Stimulated activated CD8-positive, alpha-beta memory T cell treated with anti-CD3 and anti-CD28 coated beads, Interleukin-7, amount 100 ng/mL, for 1 hour (primary cell): Measurements from ENCODE around the gene ZFPL1.

ENCODE experiments used
- DNase-seq, 2 donors: peaks; one replicate each; pipeline ENCODE4 v3.0.0-alpha.2; 2020; ENCODE audit warnings: low read depth in 2 of 2

The ZFPL1 gene

DNA sequence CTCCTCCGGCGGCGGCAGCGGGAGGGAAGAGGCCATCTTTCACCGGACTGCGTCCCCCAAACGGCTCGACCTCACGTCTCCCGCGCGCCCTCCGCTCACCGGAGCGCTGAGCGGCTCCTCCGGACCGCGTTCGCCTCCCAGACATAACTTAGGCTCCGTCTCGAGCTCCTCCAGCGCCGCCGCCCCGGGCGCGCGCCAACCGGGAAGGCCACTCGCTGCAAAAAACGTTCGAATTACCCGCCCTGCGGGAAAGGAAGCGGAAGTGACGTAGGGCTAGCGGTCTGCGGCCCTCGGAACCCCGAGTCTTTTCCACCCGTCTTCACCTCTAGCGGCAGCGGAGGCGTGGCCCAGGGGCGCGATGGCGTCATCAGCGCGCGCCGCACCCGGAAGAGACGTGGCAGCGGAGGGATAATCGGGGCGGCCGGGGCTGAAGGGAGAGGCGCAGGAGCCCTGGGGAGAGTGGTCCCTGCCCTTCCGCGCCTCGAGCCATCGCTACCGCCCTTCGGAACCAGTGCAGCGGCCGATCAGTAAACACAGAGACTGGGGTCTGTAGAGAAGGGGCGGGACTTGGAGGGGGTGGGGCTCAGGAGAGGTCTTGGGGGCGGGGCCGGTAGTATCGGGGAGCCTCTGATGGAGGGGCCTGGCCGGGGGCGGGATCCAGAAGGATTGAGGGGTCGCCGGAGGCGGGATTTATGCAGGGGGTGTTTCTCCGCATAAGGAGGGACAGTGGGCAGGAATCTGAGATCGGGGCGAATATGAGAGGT lies at the start of gene ZFPL1, which contains the start of gene CDCA5:
TSS of gene ZFPL1 (plus strand) at position 389 of the 764 bp plus-strand sequence. CDS start 477 bp downstream, outside the sequence.
TSS of gene CDCA5 (minus strand) at position 207 of the 764 bp plus-strand sequence. CDS start at position 145, 62 bp downstream.
- DNase-seq: peak; percentile 94

DNA sequence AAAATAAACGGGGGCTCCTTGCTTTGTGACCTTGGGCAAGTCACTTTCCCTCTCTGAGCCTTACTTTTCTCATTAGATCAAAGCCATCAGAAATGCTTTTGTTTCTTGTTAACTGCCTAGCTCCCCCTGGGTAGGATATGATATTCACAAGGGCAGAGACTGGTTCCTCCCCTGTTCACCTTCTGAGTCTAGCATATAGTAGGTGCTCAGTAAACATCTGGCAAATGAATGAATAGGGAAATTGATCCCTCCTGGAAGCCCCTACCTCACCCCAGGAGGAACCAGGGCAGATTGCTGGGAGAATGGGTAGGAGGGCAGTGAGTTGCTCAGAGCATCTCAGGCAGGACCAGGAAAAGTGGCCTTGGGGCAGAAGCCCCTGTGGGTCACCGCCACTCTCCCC lies 49.6 kb upstream of the ZFPL1 start:
- no peak for DNase-seq

DNA sequence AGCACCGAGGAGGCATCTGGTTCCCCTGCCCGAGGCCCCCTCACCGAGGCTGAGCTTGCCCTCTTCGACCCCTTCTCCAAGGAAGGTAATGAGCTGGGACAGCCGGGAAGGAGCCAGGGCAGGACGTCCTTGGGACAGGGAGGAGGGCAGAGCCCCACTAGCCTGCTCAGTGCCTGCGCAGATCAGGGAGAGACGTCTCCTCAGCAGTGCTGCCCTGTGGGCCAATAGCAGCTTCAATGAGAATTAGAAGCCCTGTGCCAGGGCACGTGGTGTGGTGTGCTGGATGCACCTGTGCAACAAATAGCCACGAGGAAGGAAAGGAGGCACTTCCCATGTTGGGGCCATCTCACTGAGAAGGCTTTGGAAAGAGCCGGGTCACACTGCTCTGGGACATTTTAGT lies 48.4 kb upstream of the ZFPL1 start:
- DNase-seq: no peak

DNA sequence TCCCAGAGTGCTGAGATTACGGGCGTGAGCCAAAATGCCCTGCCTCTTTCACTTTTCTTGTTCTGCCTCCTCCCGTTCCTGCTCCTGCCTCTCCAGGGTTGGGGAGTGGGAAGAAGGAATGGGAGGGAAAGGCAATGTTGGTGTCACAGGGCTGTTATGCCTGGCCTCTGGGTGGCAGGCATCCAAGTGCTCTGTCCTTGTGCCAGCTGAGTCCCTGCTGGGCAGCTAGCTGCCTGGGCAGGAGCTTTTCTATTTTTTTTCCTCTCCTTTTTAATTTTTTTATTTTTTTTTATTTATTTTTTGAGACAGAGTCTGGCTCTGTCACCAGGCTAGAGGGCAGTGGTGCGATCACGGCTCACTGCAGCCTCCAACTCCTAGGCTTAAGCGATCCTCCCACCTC lies 47.1 kb upstream of the ZFPL1 start:
- DNase-seq: no peak

DNA sequence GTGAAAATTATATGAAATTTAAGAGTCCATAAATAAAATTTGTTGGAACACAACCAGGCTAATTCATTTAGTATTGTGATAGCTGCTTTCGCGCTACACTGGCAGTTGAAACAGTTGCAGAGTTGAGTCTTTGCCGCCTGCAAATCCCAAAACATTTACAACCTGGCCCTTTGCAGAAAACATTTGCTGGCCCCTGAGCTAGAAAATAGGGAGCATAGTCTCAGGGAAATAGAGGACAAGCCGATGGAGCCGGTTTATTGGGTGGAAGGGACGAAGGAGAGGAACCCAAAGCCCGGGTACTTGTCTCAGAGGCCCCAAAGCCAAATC lies 43.5 kb upstream of the ZFPL1 start:
- DNase-seq: no peak

DNA sequence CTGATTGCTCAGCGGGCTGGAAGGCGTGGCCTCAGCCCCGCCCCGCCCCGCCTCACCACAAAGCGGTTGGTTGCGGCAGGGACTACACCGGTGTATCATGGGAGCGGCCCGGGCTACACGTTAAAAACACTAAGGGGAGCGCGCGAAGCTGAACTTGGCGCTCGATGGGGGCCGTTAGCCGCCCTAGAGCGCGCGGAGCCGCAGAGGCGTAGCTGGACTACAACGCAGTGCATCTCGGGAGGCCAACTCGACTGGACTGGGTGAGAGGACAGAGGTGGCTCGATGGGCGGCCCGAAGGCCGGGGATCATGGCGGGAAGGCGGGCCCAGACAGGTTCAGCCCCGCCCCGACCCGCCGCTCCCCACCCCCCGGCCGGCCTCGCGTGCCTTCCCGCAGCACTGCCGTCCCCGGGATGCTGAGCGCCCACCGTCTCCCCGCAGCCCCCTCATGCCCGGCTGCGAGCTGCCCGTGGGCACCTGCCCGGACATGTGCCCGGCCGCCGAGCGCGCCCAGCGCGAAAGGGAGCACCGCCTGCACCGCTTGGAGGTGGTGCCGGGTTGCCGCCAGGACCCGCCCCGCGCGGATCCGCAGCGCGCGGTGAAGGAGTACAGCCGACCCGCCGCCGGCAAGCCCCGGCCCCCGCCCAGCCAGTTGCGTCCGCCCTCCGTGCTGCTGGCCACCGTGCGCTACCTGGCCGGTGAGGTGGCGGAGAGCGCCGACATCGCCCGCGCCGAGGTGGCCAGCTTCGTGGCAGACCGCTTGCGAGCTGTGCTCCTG lies 43.0 kb upstream of the ZFPL1 start, which contains the start of gene SAC3D1:
TSS of gene SAC3D1 (plus strand) at position 364 of the 776 bp plus-strand sequence. CDS start at position 447, 83 bp downstream.
- DNase-seq: peak; percentile 58 to 67

DNA sequence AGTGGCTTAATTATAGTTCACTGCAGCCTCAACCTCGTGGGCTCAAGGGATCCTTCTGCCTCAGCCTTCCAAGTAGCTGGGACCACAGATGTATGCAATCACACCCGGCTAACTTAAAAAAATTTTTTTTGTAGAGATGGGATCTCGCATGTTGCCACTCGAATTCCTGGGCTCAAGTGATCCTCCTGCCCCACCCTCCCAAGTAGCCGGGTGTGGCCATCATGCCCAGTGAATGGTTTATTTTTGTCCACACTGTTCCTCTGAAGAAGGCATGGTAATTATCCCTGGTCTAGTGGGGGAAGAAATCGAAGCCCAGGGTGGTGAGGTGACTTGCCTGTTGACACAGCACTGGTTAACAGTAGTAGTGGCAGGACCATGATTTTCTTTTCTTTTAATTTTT lies 41.1 kb upstream of the ZFPL1 start:
- DNase-seq: no peak

DNA sequence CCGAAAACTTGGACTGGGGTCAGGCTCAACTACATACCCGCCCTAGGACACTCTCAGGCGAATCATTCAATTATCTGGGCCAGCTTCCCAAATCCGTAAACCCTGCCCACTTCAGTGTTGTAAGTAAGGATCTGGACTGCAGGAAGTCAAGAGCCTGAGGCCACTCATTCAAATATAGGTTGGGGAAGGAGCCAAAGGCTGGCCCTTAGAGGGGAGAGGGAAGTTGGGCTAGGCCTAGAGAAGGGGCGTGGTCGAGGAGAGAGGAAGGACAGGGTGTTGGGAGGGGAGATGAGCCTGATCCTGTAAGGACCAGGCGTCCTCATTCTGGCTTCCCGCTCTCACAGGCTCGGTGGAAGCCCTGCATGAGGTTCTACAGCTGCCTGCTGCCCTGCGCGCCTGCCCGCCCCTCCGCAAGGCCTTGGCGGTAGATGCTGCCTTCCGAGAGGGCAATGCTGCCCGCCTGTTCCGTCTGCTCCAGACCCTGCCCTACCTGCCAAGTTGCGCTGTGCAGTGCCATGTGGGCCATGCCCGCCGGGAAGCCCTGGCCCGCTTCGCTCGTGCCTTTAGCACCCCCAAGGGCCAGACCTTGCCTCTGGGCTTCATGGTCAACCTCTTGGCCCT lies 40.0 kb upstream of the ZFPL1 start:
- no peak for DNase-seq

DNA sequence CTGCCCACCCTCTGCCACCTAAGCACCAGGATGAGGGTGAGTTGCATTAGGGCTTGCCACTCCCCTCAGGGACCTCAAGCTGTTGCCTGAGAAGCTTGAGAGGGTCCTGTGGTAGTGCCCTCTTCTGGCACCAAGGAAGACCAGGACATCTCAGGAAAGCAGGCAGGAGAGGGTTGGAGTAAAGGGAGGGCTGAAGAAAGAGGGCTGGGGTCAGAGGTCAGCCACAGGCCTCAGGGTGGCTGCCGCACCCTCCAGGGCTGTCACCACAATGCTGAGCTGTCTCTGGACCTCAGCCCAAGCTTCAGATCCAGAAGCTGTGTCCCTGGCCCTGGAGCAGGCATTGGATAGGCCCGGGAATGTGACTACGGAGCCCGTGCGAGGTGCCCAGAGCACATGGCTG lies 39.0 kb upstream of the ZFPL1 start:
- DNase-seq: no peak

DNA sequence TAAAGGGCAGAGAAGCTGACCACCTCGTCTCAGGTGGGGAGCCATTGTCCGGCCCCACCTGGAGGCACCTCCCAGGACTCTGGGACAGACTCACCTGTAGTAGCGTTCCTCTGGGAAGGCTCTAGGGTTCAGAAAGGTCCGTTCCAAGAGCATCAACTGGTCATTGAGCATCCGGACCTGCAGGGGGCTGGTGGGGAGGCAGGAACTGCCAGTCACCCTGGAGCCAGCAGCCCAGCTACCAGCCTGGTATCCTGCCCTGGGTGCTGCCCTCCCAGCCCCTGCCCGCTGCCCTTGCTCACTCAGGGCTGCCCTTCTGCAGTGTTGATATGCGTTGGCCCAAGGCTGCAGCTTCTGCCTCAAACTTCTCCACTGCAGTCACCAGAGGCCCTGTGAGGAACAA lies 38.3 kb upstream of the ZFPL1 start:
- DNase-seq: no peak

DNA sequence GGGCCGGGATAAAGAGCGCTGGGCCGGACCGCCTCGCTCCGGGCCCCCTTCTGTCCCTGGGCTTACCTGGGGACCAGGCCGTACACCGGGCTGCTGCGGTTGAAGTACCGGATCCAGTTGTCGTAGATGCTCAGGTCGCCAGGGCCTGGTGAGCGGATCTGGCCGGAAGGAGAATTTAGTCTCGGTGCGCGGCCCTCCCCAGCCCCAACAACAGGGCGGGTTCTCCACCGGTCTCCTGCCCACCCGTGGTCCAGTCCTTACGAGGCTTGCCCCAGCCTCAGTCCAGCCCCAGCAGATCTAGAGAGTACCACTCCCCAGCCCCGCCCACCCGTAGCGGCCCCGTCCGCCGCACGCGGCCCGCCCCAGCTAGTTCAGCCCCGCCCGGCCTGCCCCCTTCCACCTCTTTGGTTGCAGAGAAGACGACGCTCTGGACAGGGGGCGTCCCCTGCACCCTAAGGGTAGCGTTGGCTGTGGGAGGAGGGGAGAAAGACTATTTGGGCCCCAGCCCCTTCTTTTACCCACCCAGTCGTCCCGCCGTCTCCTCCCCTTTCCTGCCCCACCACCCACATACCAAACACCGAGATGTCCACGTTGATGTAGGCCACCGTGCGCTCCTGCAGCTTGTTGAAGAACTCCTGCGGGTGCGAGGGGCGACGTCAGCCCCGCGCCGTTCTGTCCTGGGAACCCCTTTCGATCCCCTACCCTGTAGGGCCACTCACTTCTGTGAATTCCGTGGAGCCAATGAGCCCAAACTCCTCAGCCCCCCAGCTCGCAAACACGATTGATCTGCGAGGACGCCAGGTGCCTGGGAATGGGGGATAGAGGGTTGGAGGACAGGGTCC lies 36.2 kb upstream of the ZFPL1 start:
- no peak for DNase-seq

DNA sequence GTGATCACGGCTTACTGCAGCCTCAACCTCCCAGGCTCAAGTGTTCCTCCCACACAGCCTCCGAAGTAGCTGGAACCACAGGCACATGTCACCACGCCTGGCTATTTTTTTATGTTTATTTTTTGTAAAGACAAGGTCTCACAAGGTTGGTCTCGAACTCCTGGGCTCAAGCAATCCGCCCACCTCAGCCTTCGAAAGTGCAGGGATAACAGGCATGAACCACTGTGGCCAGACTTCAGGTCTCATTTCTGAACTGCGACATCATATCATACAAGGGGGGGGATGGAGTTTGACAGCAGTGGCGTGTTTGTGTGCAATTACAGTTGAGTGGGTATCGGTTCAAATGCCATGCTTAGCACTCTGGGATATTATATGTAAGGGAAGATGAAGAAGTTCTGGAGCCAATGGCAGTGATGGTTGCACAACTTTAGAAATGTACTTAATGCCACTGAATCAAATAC lies 32.6 kb upstream of the ZFPL1 start:
- DNase-seq: no peak

DNA sequence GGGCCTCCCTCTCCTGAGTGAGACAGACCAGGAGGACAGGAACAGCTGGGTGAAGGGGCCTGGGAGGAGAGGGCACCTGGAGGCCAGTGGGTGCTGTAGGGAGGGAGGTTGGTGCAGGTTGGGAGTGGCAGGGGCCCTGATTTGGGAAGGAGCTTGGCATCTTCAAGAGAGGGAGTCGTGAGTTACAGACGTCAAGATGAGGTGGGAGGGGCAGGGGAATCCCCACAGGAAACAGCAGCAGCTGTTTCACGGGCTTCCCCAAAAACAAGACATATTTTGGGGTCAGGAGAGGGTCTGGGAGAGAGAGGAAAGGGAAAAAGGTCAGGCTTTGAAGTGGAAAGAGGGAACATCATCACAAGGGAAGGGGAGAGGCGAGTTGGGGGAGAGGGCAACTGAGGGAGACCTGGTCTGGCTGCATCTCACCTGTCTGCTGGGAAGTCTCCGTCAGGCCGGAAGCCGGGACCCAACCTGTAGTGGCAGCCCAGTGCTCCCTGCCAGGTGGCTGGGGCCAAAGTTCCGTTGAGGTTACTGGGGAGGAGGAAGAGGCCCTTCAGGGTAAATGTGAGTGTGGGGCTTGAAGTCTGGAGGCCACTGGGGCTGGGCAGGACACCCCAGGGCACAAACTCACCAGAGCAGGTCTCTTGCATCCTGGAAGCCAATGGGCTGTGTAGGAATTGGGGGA lies 30.1 kb upstream of the ZFPL1 start:
- DNase-seq: no peak

DNA sequence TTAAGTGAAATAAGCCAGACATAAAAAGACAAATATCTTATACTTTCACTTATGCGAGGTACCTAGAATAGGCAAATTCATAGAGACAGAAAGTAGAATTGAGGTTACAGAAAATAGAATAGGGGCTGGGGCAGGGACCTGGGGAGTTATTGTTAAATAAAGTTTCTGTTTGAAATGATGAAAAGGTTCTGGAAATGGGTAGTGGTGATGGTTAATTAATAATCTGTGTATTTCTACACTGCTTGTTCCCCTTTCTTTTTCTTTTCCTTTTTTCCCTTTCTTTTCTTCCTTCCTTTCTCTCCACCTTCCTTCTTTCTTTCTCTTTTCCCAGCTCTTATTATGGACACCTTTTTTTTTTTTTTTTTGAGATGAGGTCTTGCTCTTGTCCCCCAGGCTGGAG lies 28.5 kb upstream of the ZFPL1 start:
- no peak for DNase-seq

DNA sequence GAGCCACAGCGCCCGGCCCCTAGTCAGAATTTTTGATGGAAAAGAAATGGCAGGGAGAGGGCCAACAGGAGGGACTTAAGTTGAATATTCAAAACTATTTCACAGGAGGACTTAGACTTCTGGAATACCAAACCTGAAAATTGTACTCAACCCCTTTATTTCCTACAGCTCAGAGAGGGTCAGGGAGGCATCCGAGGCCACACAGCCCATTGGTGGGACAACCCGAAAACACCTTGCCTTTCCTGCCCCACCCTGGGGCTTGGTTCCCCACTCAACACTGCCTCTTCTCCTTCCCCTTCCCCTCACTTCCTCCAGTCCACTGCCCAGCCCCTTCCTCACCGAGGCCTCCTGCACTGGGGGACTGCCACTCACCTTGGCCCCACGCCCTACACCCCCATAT lies 27.0 kb upstream of the ZFPL1 start:
- no peak for DNase-seq

DNA sequence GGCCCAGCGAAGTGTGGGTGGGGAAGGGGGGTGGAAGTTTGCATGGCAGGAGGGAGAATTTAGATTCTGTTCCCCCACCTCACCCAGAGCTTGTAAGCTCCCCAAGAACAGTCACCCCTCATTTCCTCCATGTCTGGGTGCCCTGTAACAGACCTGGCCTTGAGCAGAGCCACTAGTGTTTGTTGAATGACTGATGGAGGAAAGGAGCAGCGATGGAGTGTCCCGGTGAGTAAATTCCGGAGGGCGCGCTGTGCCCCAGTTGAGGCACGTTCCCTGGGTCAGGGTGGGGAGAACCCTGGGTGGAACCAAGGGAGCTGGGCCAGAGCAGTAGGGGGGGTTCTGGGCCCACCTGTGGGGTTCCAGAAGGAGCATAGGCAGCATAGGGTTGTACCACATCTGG lies 26.5 kb upstream of the ZFPL1 start:
- DNase-seq: no peak

DNA sequence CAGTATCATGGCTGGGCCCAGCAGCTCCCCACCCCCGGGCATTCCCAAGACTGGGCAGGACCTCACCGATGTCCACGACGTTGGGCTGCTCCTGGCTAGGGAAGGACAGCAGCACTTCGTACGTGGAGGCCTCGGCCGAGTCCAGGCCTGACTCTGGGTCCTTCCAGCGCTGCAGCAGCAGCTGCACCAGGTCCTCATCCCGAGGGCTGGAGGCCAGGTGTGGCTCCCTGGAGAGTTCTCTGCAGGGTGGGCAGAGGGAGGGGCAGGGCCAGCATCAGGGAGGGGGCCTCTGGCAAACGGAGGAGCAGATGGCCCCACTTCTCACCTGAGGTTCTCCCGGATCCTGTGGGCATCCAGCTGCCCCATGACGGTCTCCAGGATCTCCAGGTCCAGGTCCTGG lies 26.0 kb upstream of the ZFPL1 start:
- no peak for DNase-seq

DNA sequence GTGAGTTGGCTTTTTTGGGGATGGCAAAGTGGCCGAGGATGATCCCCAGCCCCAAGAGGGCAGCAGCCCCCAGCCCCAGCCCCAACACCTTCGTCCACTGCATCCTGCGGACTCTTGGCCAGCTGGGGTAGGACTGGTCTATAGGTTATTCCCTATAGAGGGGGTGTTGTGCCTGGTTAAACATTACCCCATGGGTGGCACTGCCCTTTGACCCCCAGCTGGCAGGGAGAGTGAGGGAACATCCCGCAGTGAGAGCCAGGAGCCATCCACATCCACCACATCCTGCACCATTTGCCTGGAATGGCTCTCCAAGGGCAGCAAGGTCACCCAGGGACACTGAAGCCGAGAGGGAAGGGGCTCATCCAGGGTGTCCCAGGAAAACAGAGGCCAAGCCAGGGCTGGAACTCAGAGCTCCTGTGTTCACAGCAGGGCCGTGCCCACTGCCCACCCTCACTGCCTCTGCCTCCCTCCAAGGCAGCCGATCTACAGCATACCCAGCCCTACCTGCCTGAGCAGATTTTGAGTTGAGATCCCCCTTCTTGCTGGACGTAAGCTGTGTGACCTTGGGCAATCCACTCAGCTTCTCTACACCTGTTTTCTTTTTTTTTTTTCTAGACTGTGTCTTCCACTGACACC lies 25.5 kb upstream of the ZFPL1 start, which contains the start of gene NAALADL1:
TSS of gene NAALADL1 (minus strand) at position 135 of the 636 bp plus-strand sequence. CDS start at position 103, 32 bp downstream.
- no peak for DNase-seq

DNA sequence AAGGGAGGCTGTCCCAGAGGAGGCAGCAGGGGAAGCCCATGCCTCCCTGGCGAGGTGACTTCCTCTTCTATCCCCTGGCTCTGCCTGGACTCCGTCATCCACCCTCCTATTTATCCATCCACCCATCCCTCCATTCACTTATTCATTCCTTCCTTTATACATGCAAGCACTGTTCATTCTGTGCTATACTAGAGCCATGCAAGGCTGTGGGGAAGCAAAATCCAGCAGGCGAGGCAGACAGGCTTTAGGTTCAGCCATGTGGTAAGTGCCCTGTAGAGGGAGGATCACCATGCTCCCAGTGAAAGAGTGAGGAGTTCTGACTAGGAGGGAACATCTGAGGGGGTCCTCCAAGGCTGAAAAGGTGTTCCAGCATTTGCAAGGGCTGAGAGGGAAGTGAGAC lies 24.5 kb upstream of the ZFPL1 start:
- DNase-seq: no peak
